GM12872 (cell line): ENCODE data around the gene TENT5C.

ENCODE experiments used
- CTCF ChIP-seq: IDR thresholded peaks from 3 replicates; pipeline ENCODE4 v1.5.1; 2011; ENCODE audit warnings: low read depth, mild to moderate bottlenecking, low read length, moderate library complexity; ENCODE audit not compliant: insufficient read depth

TENT5C gene

GRCh38 chr1:117586747-117587498, 18.9 kb upstream of the TENT5C start:
- TF ChIP-seq CTCF, result no peak

DNA sequence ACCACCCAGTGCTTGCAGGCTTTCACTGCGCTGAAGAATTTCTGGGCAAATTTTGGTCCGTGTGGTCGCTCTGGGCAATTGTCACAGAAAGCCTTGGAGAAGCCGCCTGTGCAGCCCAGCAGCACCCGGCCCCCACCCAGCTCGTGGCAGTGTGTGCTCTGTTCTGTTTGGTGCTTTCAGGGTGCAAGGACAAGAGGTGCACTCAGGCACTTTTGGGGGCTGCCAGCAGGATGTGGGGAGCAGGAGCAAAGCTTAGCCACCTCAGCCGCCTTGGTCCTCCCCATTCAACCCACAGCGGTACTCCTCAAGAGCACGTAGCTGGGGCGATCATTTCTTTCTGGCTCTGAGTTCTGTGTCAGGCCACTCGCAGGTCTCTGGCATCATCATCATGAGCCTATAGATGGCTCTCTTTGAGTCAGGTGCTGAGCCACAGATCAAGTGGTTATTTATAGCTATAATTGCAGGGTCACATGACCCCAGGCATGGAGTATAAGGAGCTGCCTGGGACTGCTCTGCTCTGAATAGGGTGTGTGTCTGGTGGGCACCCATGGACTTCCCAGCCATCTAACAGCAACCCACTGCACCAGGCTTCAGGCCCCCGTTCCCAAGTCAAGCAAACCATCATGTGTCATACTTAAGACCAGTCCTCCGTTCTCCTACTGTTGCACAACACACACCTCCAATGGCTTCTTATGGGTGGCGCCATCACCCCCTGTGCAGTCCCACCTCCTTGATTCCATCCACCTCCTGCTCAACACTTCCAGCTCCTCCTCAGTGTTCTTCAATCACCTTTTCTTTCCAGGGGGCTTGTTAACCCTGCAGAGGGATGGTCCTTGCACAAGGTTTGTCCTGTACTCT, 18.1 kb upstream of the TENT5C start:
- TF ChIP-seq CTCF, result no peak

DNA sequence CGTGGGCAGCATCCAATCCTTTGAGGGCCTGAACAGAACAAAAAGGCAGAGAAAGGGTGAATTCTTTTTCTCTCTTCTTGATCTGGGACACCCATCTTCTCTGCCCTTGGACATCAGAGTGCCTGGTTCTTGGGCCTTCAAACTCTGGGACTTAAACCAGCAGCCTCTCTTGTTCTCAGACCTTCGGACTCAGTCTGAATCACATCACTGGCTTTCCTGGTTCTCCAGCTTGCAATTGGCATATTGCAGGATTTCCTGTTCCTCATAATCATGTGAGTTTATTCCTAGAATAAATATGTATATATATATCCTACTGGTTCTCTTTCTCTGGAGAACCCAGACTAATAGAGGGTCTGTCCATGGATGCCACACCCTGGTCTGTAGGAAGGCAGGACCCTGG, 16.3 kb upstream of the TENT5C start:
- TF ChIP-seq CTCF, result no peak

GRCh38 chr1:117590273-117590925, 15.4 kb upstream of the TENT5C start:
- TF ChIP-seq CTCF, result no peak

GRCh38 chr1:117591252-117591651, 14.6 kb upstream of the TENT5C start:
- TF ChIP-seq CTCF, result no peak

GRCh38 chr1:117592155-117592554, 13.7 kb upstream of the TENT5C start:
- no peak for TF ChIP-seq CTCF
